ENCODE results near the gene COL28A1.

Gene COL28A1

GRCh38 chr7:7323921-7324320, 211.8 kb downstream of the COL28A1 start:
- Mint-ChIP-seq H3K27ac (no peak overlapping the region), H3K27me3 (peaks cover 4 to 5% of the 10 kb centered on the region in 2 donors), H3K4me3 (no peak overlapping the region), H3K4me1 (peaks cover 14 to 24% of the 10 kb centered on the region in 2 donors), H3K9me3 (no peaks in the 10 kb centered on the region), H3K36me3 (no peaks in the 10 kb centered on the region)
- ATAC-seq (replicated peaks) (no peak), DNase-seq (no peak)

DNA sequence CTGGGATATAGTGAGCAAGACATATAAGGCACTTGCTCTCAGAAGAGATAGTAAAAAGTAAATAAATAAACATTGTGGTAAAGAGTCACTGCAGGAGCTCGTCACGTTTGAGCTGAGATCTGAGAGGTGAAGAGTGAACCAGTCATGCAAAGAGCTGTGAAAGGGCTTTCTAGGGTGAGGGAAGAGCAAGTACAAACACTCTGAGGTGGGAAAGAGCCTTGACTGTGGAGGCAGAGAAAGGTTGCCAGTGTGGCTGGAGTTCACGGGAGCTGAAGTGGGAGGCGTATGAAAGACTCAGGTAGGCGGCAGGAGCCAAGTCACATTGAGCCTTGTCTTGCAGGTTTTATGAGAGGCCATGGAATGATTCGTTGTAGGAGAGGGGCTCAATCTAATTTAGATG, 212.3 kb downstream of the COL28A1 start:
- no peak overlapping the region for H3K4me3 Mint-ChIP-seq
- ATAC-seq (replicated peaks): peak in 1 of 2 donors; percentile 46
- peaks cover 4 to 5% of the 10 kb centered on the region in 2 donors for H3K27me3 Mint-ChIP-seq
- DNase-seq: no peak
- no peaks in the 10 kb centered on the region for H3K9me3 Mint-ChIP-seq
- H3K4me1 Mint-ChIP-seq: peaks cover 14 to 24% of the 10 kb centered on the region in 2 donors
- H3K27ac Mint-ChIP-seq: no peak overlapping the region
- H3K36me3 Mint-ChIP-seq: no peaks in the 10 kb centered on the region

- no peak overlapping the region for H3K27ac Mint-ChIP-seq
- DNase-seq (peak; percentile 21), ATAC-seq (replicated peaks) (peak; percentile 96 to 98)
- H3K27me3 Mint-ChIP-seq: no peaks in the 10 kb centered on the region
- H3K9me3 Mint-ChIP-seq: no peaks in the 10 kb centered on the region
- H3K4me3 Mint-ChIP-seq: no peak overlapping the region
- H3K4me1 Mint-ChIP-seq: peaks cover 14 to 24% of the 10 kb centered on the region in 2 donors
- H3K36me3 Mint-ChIP-seq: no peaks in the 10 kb centered on the region
These were observed 214.0 kb downstream of the COL28A1 start for GRCh38 chr7:7321681-7322080.

GRCh38 chr7:7318601-7319000, 217.1 kb downstream of the COL28A1 start:
- no peak for DNase-seq
- Mint-ChIP-seq H3K36me3 (no peaks in the 10 kb centered on the region), H3K4me1 (peaks cover 12 to 23% of the 10 kb centered on the region in 2 donors), H3K27me3 (peaks cover 0 to 4% of the 10 kb centered on the region in 2 donors), H3K9me3 (no peaks in the 10 kb centered on the region), H3K27ac (no peak overlapping the region), H3K4me3 (no peak overlapping the region)
- ATAC-seq (replicated peaks): no peak

- H3K27ac Mint-ChIP-seq: no peak overlapping the region
- H3K27me3 Mint-ChIP-seq: peaks cover 0 to 4% of the 10 kb centered on the region in 2 donors
- H3K4me3 Mint-ChIP-seq: no peak overlapping the region
- H3K9me3 Mint-ChIP-seq: no peaks in the 10 kb centered on the region
- ATAC-seq (replicated peaks) (no peak), DNase-seq (no peak)
- H3K36me3 Mint-ChIP-seq: no peaks in the 10 kb centered on the region
- peaks cover 6 to 15% of the 10 kb centered on the region in 2 donors for H3K4me1 Mint-ChIP-seq
These were observed 217.8 kb downstream of the COL28A1 start for GRCh38 chr7:7317850-7318249.

GRCh38 chr7:7315851-7316250, 219.8 kb downstream of the COL28A1 start:
- Mint-ChIP-seq H3K27ac (no peak overlapping the region), H3K9me3 (no peaks in the 10 kb centered on the region), H3K36me3 (no peaks in the 10 kb centered on the region), H3K27me3 (peaks cover 0 to 4% of the 10 kb centered on the region in 2 donors), H3K4me1 (no peaks in the 10 kb centered on the region), H3K4me3 (no peak overlapping the region)
- DNase-seq (no peak), ATAC-seq (replicated peaks) (no peak)

- Mint-ChIP-seq H3K36me3 (no peaks in the 10 kb centered on the region), H3K4me3 (no peak overlapping the region), H3K9me3 (no peaks in the 10 kb centered on the region), H3K27me3 (peaks cover 4 to 15% of the 10 kb centered on the region in 2 donors), H3K27ac (no peak overlapping the region), H3K4me1 (no peaks in the 10 kb centered on the region)
- ATAC-seq (replicated peaks): no peak
- no peak for DNase-seq
These were observed 223.3 kb downstream of the COL28A1 start for GRCh38 chr7:7312323-7312722.

GRCh38 chr7:7311001-7311400, 224.7 kb downstream of the COL28A1 start:
- Mint-ChIP-seq H3K27me3 (peaks cover 4 to 15% of the 10 kb centered on the region in 2 donors), H3K4me3 (no peak overlapping the region), H3K36me3 (no peaks in the 10 kb centered on the region), H3K4me1 (no peaks in the 10 kb centered on the region), H3K27ac (no peak overlapping the region), H3K9me3 (no peaks in the 10 kb centered on the region)
- DNase-seq: no peak
- no peak for ATAC-seq (replicated peaks)

GRCh38 chr7:7309203-7309602, 226.5 kb downstream of the COL28A1 start:
- H3K4me3 Mint-ChIP-seq: no peak overlapping the region
- no peaks in the 10 kb centered on the region for H3K4me1 Mint-ChIP-seq
- no peaks in the 10 kb centered on the region for H3K9me3 Mint-ChIP-seq
- H3K27me3 Mint-ChIP-seq: peaks cover 4 to 11% of the 10 kb centered on the region in 2 donors
- DNase-seq: no peak
- H3K36me3 Mint-ChIP-seq: no peaks in the 10 kb centered on the region
- H3K27ac Mint-ChIP-seq: no peak overlapping the region
- no peak for ATAC-seq (replicated peaks)

Data from stimulated activated naive B cell treated with anti-CD40 and anti-IgM and Interleukin-4, amounts not matched to agents 10 μg/mL and 1 μg/mL and 100 μg/mL, for 72 hours (primary cell).